ENCODE measurements around the gene PPP1R14C. TPM values are rescaled to one million over a fixed set of nuclear protein-coding genes. Genes with fewer than 3 reads are reported as not detected.

PPP1R14C gene
- total RNA-seq, 4 donors from 2014 or later: 34.7 to 102 (median 79.7) TPM

DNA sequence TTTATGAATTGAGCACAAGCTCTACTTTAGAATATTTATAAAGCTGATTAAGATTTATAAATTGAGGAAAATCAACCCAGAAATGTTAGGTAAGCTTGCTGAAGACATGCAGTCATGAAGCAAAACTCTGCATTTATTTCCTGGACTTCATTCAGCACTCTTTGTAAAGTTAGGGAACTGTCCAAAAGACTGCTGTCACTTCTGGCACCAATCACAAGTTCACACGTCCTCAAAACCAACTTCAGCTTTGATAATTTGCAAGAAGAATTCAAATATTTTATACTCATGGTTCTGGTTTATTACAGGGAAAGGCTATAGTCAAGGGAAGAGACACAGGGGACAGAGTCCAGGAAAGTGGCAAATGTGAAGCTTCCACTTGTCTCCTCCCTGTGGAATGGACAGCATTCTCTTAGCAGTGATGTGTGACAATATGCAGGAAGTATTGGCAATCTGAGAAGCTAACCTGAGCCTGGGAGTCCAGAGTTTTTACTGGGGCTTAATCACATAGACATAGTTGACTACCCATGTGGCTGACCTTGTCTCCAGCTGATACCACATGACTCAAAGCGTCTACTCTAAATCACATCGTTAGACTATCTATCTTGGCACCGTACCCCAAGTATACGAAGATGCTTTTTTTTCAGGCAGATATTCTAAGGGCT lies 85.4 kb downstream of the PPP1R14C start:
- 43 to 44% methylated on average over 5 of the region's 5 CpGs for WGBS, 2 donors

GRCh38 chr6:150229436-150230163 lies 86.8 kb downstream of the PPP1R14C start:
- no peak for TF ChIP-seq POLR2A (IDR thresholded peaks at IDR 0.05)
- TF ChIP-seq CTCF (IDR thresholded peaks at IDR 0.05): no peak
- Histone ChIP-seq H3K4me3 (replicated peaks in 1 of 3) (no peak overlapping the region), H3K9me3 (no peaks in the 10 kb centered on the region), H3K36me3 (no peaks in the 10 kb centered on the region), H3K27ac (no peak overlapping the region), H3K4me1 (peaks cover 9 to 10% of the 10 kb centered on the region in 2 donors), H3K27me3 (no peaks in the 10 kb centered on the region)
- WGBS, 2 donors: 85 to 86% methylated on average over 6 of the region's 6 CpGs
- intact Hi-C loops (cut with DNase I): no loop called here
- no peak for DNase-seq

More for the DNA sequence above, 85.4 kb downstream of the PPP1R14C start:
- H3K4me1 ChIP-seq: peaks cover 9 to 10% of the 10 kb centered on the region in 2 donors
- H3K36me3 ChIP-seq: no peaks in the 10 kb centered on the region
- H3K27me3 ChIP-seq: no peaks in the 10 kb centered on the region
- no peak overlapping the region for H3K27ac ChIP-seq
- no peaks in the 10 kb centered on the region for H3K9me3 ChIP-seq
- no peak for TF ChIP-seq CTCF (IDR thresholded peaks at IDR 0.05)
- TF ChIP-seq POLR2A (IDR thresholded peaks at IDR 0.05): no peak
- DNase-seq: peak in 1 of 2 donors; percentile 30
- intact Hi-C loops (cut with DNase I): no loop called here
- H3K4me3 ChIP-seq (replicated peaks in 1 of 3): no peak overlapping the region

DNA sequence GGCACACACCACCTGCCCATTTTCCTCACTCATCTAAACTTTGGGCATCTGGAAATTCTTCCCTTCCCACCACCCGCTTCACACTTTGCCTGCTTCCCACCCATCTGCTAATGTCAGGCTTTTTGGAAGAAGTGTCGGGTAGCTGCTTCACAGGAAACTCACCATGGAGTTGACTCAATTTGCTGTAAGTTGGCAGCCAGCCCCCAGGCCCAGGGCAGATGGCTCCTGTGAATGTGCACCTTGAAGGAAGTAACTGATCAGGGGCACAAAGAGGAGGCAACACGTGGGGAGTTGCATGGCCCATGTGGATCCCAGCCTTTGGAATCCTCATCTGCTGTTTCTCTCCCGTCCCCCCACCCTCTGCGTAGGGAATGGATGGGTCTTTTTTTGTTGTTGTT lies 87.3 kb downstream of the PPP1R14C start:
- Histone ChIP-seq H3K27me3 (no peaks in the 10 kb centered on the region), H3K4me1 (peaks cover 9 to 10% of the 10 kb centered on the region in 2 donors), H3K27ac (no peak overlapping the region), H3K9me3 (no peaks in the 10 kb centered on the region), H3K4me3 (replicated peaks in 1 of 3) (no peak overlapping the region), H3K36me3 (no peaks in the 10 kb centered on the region)
- DNase-seq: no peak
- intact Hi-C loops (cut with DNase I): no loop called here
- TF ChIP-seq POLR2A (IDR thresholded peaks at IDR 0.05): no peak
- no peak for TF ChIP-seq CTCF (IDR thresholded peaks at IDR 0.05)
- 90 to 94% methylated on average over 5 of the region's 5 CpGs for WGBS, 2 donors

DNA sequence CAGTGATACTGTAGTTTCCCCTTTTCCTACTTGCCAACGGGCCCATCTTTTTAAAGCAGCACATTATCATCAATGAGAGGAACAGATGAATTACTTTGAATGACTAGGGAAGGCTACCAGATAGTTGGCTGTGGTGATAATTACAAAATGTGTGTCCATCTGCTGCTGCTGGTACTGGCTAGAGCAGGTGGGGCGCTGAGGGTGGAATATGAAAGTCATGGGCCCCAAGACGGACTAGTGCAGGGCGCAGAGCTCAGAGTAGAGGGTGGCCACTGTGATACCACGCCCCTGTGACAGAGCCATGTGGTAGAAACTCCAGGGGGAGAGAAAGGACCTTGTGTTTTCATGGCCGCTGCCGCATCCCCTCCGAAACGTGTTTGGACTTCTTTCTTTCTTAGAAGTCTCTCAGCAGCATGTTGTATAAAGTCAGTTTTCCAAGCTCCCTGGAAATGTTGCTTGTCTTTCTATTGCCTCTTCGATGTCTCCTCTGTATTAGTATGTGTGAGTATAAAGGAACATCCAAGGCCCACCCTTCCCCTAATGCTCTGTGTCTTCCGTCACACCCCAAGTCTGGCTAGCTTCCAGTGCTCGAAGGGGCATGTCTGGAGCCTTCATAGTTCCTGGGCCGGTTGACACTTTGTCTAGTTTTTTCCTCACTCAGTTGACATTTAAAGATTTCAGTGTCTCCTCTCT lies 88.1 kb downstream of the PPP1R14C start:
- no peak overlapping the region for H3K4me3 ChIP-seq (replicated peaks in 1 of 3)
- no peak for DNase-seq
- H3K27ac ChIP-seq: no peak overlapping the region
- peaks cover 11 to 12% of the 10 kb centered on the region in 2 donors for H3K4me1 ChIP-seq
- intact Hi-C loops (cut with DNase I): no loop called here
- H3K36me3 ChIP-seq: no peaks in the 10 kb centered on the region
- no peak for TF ChIP-seq POLR2A (IDR thresholded peaks at IDR 0.05)
- no peak for TF ChIP-seq CTCF (IDR thresholded peaks at IDR 0.05)
- no peaks in the 10 kb centered on the region for H3K27me3 ChIP-seq
- H3K9me3 ChIP-seq: no peaks in the 10 kb centered on the region
- 79 to 83% methylated on average over 13 of the region's 13 CpGs for WGBS, 2 donors

DNA sequence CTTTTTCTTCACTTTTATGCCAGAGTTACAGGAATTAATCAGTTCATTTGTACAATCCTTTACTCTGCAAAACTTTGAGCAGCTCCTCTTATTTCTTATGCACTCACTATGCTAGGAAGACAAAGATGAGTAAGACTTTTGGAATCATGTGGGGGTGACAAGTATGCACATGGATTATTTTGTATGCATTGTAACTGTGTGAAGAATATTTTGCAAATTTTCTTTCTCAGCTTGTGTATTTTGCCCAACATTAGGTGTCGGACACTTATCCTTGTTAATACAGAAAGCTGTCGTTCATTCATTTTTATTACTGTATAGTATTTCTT lies 88.6 kb downstream of the PPP1R14C start:
- intact Hi-C loops (cut with DNase I): no loop called here
- no peak for TF ChIP-seq POLR2A (IDR thresholded peaks at IDR 0.05)
- no peak for TF ChIP-seq CTCF (IDR thresholded peaks at IDR 0.05)
- DNase-seq: no peak
- Histone ChIP-seq H3K4me1 (peaks cover 14 to 16% of the 10 kb centered on the region in 2 donors), H3K4me3 (replicated peaks in 1 of 3) (no peak overlapping the region), H3K27me3 (no peaks in the 10 kb centered on the region), H3K9me3 (no peaks in the 10 kb centered on the region), H3K36me3 (no peaks in the 10 kb centered on the region), H3K27ac (no peak overlapping the region)
- 98% methylated on average over 2 of the region's 2 CpGs for WGBS, 2 donors
